GM23248 (cell line): ENCODE data around the gene NOVA2. TPM values are rescaled to one million over a fixed set of nuclear protein-coding genes. Genes with fewer than 3 reads are reported as not detected.
A peak's percentile ranks its signal among the peaks of the same experiment; 100 is the strongest.

Experiments
- DNase-seq: peaks from one replicate; pipeline ENCODE4 v3.0.0-alpha.2; 2015
- H2AFZ ChIP-seq: fragments of 200-600 bp; sonication (generic); 2 replicates; pipeline ENCODE4 v1.6.1; 2016; ENCODE audit warnings: antibody characterized with exemption
- H3F3A ChIP-seq: fragments of 200-600 bp; sonication (generic); 2 replicates; pipeline ENCODE4 v1.6.1; 2016; ENCODE audit warnings: mild to moderate bottlenecking, antibody characterized with exemption, mixed run types; ENCODE audit not compliant: insufficient read depth
- H3K27ac ChIP-seq: fragments of 200-600 bp; sonication (generic); 2 replicates; pipeline ENCODE4 v1.5.1; 2016; ENCODE audit warnings: mild to moderate bottlenecking
- H3K27me3 ChIP-seq: fragments of 200-600 bp; sonication (generic); replicated peaks from 2 replicates; pipeline ENCODE4 v1.6.1; 2016; ENCODE audit warnings: mild to moderate bottlenecking; ENCODE audit not compliant: insufficient read depth
- H3K36me3 ChIP-seq: fragments of 200-600 bp; sonication (generic); 2 replicates; pipeline ENCODE4 v1.6.1; 2016; ENCODE audit warnings: low read depth, mild to moderate bottlenecking
- H3K4me1 ChIP-seq: fragments of 200-600 bp; sonication (generic); 2 replicates; pipeline ENCODE4 v1.6.1; 2016; ENCODE audit warnings: mild to moderate bottlenecking; ENCODE audit not compliant: insufficient read depth
- H3K4me2 ChIP-seq: fragments of 200-600 bp; sonication (generic); one replicate; pipeline ENCODE4 v1.6.1; 2016; ENCODE audit warnings: mild to moderate bottlenecking; ENCODE audit not compliant: unreplicated experiment
- H3K4me3 ChIP-seq: fragments of 200-600 bp; sonication (generic); 2 replicates; pipeline ENCODE4 v1.5.1; 2016; ENCODE audit warnings: mild to moderate bottlenecking
- H3K79me2 ChIP-seq: fragments of 200-600 bp; sonication (generic); 2 replicates; pipeline ENCODE4 v1.6.1; 2016; ENCODE audit warnings: mild to moderate bottlenecking; ENCODE audit not compliant: insufficient read depth
- H3K9ac ChIP-seq: fragments of 200-600 bp; sonication (generic); 2 replicates; pipeline ENCODE4 v1.6.1; 2016; ENCODE audit warnings: mild to moderate bottlenecking
- H3K9me2 ChIP-seq: fragments of 200-600 bp; sonication (generic); 2 replicates; pipeline ENCODE4 v1.6.1; 2016; ENCODE audit warnings: mixed run types, mild to moderate bottlenecking, moderate library complexity; ENCODE audit not compliant: insufficient read depth
- H3K9me3 ChIP-seq: fragments of 200-600 bp; sonication (generic); one replicate; pipeline ENCODE4 v1.6.1; 2017; ENCODE audit warnings: low read depth
- H4K20me1 ChIP-seq: fragments of 200-600 bp; sonication (generic); 2 replicates; pipeline ENCODE4 v1.6.0; 2016; ENCODE audit not compliant: insufficient read depth
- EZH2 ChIP-seq: fragments of 200-600 bp; sonication (generic); IDR thresholded peaks from 2 replicates; pipeline ENCODE4 v1.6.1; 2018; ENCODE audit warnings: antibody characterized with exemption, mild to moderate bottlenecking; ENCODE audit not compliant: insufficient read depth, poor library complexity, severe bottlenecking
- EZH2phosphoT487 ChIP-seq: fragments of 200-600 bp; sonication (generic); IDR thresholded peaks from 2 replicates; pipeline ENCODE4 v1.6.1; 2018; ENCODE audit warnings: antibody characterized with exemption, moderate library complexity, mild to moderate bottlenecking, low read depth; ENCODE audit not compliant: insufficient read depth
- WGBS, 2 experiments: methylation state at CpG; one replicate each; pipeline ENCODE4 v1.1.6; 2015 to 2017; ENCODE audit warnings: low lambda C conversion rate in 2 of 2, low coverage in 1 of 2; ENCODE audit errors: missing lambda C conversion rate in 2 of 2; 5-methylcytosine and 5-hydroxymethylcytosine counted together
- in situ Hi-C: fragments of 300-500 bp; cut with MboI; formaldehyde crosslinking; loops from 2 replicates; pipeline ENCODE4 v1.15.0; 2020
- polyA plus RNA-seq: library from polyadenylated mRNA; unstranded; fragments of >200 nt; fragmentation: Nextera tagmentation; extraction: Ambion mirVana; gene quantifications from 2 replicates; pipeline ENCODE4 v1.2.1, GENCODE V29; 2016
- total RNA-seq: library from RNA; depleted of rRNA; stranded (reverse); fragments of >200 nt; shearing (Covaris generic); gene quantifications from 2 replicates; pipeline ENCODE4 v1.2.3, GENCODE V29; 2014

The NOVA2 gene
- total and polyA plus RNA-seq, 2 experiments from 2014 or later = not detected

DNA sequence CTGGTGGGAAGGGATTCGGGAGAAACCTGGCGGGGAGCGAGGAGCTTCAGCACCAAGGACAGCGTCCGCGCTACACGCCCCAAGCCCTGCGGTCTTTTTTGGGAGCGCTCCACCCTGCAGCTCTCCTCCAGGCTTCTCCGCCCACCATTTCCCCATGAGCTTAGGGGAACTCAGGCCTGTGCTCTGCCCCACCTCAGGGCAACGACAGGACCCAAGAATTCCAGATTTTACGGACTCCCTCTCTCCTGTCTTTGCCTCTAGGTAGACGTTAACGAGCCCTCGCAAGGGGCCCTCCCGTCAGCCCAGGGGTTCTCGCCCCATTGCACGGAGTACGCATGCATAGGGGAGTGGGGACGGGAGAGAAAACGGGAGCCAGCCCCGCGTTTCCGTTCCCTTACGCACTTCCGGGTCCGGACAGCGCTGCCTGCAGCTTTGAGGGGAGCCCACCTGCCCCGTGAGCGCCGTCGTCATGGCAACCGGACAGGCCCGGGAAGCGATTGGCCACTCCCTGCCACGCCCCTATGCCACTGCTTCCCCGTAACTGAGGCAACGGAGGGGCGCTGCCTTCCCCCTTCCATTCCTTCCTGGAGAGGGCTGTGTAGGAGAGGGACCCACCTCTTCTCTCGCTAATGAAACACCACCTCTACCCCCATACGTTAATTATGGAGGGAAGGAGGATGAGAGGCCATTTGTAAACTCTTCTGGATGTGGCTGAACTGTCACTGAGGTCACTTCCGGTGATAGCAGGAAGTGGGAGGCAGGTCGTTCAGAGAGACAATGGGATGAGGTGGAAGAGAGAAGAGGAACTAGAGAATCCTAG is 20.8 kb downstream of the NOVA2 start:
- H3K4me3 ChIP-seq = peak overlapping the region; percentile 48
- in situ Hi-C loops = no loop called here
- peak overlapping the region; percentile 52; the same call in 1 of the 2 replicates for H2AFZ ChIP-seq

DNA sequence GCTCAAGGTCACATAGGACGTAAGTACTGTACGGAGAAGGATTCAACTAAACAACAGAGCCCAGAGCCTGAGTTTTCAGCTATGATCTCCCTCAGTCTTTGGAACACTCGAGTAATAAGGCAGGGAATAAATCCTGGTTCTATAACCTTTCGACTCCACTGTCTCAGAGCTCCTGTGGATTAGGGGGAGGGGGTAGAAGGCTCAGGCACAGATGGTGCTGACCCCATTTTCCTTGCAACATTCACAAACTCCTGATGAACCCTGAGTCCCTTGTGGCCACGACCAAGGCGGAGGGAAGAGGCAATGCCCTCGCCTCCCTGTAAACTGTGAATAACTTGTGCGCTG is 21.4 kb downstream of the NOVA2 start:
- Histone ChIP-seq H3K9ac (no peak overlapping the region), H3K9me3 (no peaks in the 10 kb centered on the region), H3K4me1 (no peaks in the 10 kb centered on the region), H3K27me3 (no peaks in the 10 kb centered on the region; the same call in 1 of the 2 replicates), H3K9me2 (no peaks in the 10 kb centered on the region), H3F3A (no peaks in the 10 kb centered on the region), H3K79me2 (no peaks in the 10 kb centered on the region), H3K4me3 (no peak overlapping the region), H3K36me3 (no peaks in the 10 kb centered on the region), H3K27ac (no peak overlapping the region), H3K4me2 (no peak overlapping the region), H4K20me1 (no peaks in the 10 kb centered on the region), H2AFZ (no peak overlapping the region)
- in situ Hi-C loops = no loop called here
- no peak for DNase-seq
- no peak for TF ChIP-seq EZH2phosphoT487
- WGBS, 2 experiments = 35 to 36% methylated on average over 7 to 8 of the region's 8 CpGs

More for the DNA sequence above, 20.8 kb downstream of the NOVA2 start:
- Histone ChIP-seq H3K27ac (no peak overlapping the region), H3K4me2 (peak overlapping the region; percentile 41), H3K4me1 (no peaks in the 10 kb centered on the region), H3K9me2 (no peaks in the 10 kb centered on the region), H3K9ac (no peak overlapping the region), H3K36me3 (no peaks in the 10 kb centered on the region), H4K20me1 (no peaks in the 10 kb centered on the region), H3K9me3 (no peaks in the 10 kb centered on the region), H3K27me3 (no peaks in the 10 kb centered on the region; the same call in 1 of the 2 replicates), H3F3A (no peaks in the 10 kb centered on the region), H3K79me2 (no peaks in the 10 kb centered on the region)
- 8 to 10% methylated on average over 36 to 43 of the region's 43 CpGs for WGBS, 2 experiments
- TF ChIP-seq EZH2phosphoT487 (no peak), EZH2 (no peak)
- peak; percentile 71 for DNase-seq

DNA sequence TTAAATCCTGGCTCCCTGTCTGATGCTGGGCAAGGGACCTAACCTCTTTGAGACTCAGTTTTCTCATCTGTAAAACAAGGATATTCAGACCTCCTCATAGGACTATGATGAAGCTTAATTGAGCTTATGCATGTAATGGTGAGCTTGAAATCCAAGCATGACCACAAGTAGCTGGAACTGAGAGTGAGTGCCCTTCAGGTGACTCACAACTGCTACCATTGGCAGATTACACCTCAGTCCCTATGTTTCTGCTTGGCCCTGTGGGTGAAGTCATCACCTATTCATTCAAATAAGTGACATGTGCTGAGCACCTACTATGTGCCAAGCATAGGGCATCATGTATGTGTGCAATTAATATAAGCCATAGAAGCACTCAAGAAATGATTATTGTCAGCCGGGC is 25.7 kb downstream of the NOVA2 start:
- DNase-seq = peak; percentile 54
- Histone ChIP-seq H2AFZ (no peak overlapping the region), H4K20me1 (no peaks in the 10 kb centered on the region), H3K9me2 (no peaks in the 10 kb centered on the region), H3K9ac (no peak overlapping the region), H3K4me1 (no peaks in the 10 kb centered on the region), H3F3A (no peaks in the 10 kb centered on the region), H3K9me3 (no peaks in the 10 kb centered on the region), H3K27ac (no peak overlapping the region), H3K4me2 (no peak overlapping the region), H3K27me3 (peaks cover 10% of the 10 kb centered on the region), H3K36me3 (no peaks in the 10 kb centered on the region), H3K79me2 (no peaks in the 10 kb centered on the region), H3K4me3 (no peak overlapping the region)
- in situ Hi-C loops = no loop called here
- WGBS, 2 experiments = 75 to 80% methylated on average over 1 of the region's 1 CpG
- TF ChIP-seq EZH2 (no peak), EZH2phosphoT487 (no peak)

DNA sequence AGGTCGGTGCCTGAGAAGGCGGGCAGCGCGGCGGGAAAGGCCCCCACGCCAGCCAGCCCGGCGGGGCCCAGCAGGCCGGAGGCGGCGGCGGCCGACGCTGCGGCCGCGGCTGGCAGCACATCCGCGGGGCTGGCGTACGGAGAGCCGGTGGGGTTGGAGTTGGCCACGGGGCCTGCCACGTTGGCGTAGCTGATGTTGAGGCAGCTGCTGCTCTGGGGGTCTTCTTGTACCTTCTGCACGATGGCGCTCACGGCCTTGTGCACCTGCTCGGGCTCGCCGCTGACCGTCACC is 33.2 kb downstream of the NOVA2 start:
- in situ Hi-C loops = no loop called here
- Histone ChIP-seq H3K36me3 (no peaks in the 10 kb centered on the region), H3K4me3 (no peak overlapping the region), H3K4me1 (no peaks in the 10 kb centered on the region), H3K9ac (no peak overlapping the region), H3F3A (no peaks in the 10 kb centered on the region), H4K20me1 (no peaks in the 10 kb centered on the region), H3K79me2 (no peaks in the 10 kb centered on the region), H2AFZ (no peak overlapping the region), H3K27ac (no peak overlapping the region), H3K9me2 (no peaks in the 10 kb centered on the region), H3K4me2 (no peak overlapping the region), H3K9me3 (no peaks in the 10 kb centered on the region), H3K27me3 (peaks cover 31% of the 10 kb centered on the region)
- WGBS, 2 experiments = 53 to 59% methylated on average over 23 to 32 of the region's 32 CpGs
- no peak for DNase-seq
- TF ChIP-seq EZH2 (no peak), EZH2phosphoT487 (no peak)
